Glutamatergic neuron (in vitro differentiated cells): ENCODE results near the gene TEX44. TPM values are rescaled to one million over a fixed set of nuclear protein-coding genes. Genes with fewer than 3 reads are reported as not detected.

Source experiments
- DNase-seq: peaks from one replicate; pipeline ENCODE4 v3.0.0; 2022
- H3K27ac Mint-ChIP-seq: one replicate; pipeline ENCODE4 v1.8.0; 2020; ENCODE audit warnings: mild to moderate bottlenecking, mixed read lengths, inconsistent platforms; ENCODE audit not compliant: unreplicated experiment
- H3K27me3 Mint-ChIP-seq: one replicate; pipeline ENCODE4 v1.8.0; 2020; ENCODE audit warnings: mild to moderate bottlenecking, moderate library complexity, mixed read lengths, inconsistent platforms; ENCODE audit not compliant: unreplicated experiment
- H3K36me3 Mint-ChIP-seq: one replicate; pipeline ENCODE4 v1.8.0; 2020; ENCODE audit warnings: mild to moderate bottlenecking, mixed read lengths, inconsistent platforms; ENCODE audit not compliant: unreplicated experiment
- H3K4me1 Mint-ChIP-seq: one replicate; pipeline ENCODE4 v1.8.0; 2020; ENCODE audit warnings: mild to moderate bottlenecking, low read depth, mixed read lengths, inconsistent platforms; ENCODE audit not compliant: unreplicated experiment
- H3K4me3 Mint-ChIP-seq: one replicate; pipeline ENCODE4 v1.8.0; 2020; ENCODE audit warnings: mild to moderate bottlenecking, mixed read lengths, inconsistent platforms; ENCODE audit not compliant: unreplicated experiment
- H3K9me3 Mint-ChIP-seq: one replicate; pipeline ENCODE4 v1.8.0; 2020; ENCODE audit warnings: mild to moderate bottlenecking, moderate library complexity, mixed read lengths, inconsistent platforms; ENCODE audit not compliant: unreplicated experiment
- total RNA-seq: library from RNA; stranded (reverse); fragmentation: NEBNext Ultra II Directional; extraction: Animal tissue kit (Norgen Biotek cat#: 25700); gene quantifications from one replicate; pipeline ENCODE4 v1.2.1, GENCODE V29; 2021; ENCODE audit not compliant: unreplicated experiment
- TF ChIP-seq, protein P1 (sequence below): fragments of 200-600 bp; sonication (generic); IDR thresholded peaks from one replicate; pipeline ENCODE4 v1.5.0; 2021; ENCODE audit not compliant: partially characterized antibody, unreplicated experiment

The TEX44 gene
- total RNA-seq, 1 donor from 2014 or later = not detected

DNA sequence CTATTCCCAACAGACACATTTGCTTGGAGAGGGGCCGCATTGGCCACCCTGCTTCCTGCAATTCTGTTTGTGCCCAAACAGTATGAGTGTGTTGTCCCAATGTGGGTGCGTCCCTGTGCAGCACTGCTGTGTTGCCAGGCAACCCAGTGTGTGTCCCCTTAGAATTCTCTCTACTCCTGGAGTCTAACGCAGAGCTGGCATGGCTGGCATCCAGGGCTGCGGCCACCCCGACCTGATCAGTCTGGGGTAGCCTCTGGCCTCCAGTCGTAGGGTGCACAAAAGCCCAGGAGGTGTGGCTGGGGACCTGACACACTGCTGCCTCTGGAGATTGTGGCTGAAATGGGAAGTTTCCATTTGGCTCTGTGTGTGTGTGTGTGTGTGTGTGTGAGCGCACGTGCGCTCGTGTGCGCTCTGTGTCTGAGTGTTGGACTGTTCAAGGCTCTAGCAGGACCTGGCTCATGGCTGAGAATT is 48.0 kb downstream of the TEX44 start:
- no peak overlapping the region for H3K4me3 Mint-ChIP-seq
- TF ChIP-seq, protein P1, sequence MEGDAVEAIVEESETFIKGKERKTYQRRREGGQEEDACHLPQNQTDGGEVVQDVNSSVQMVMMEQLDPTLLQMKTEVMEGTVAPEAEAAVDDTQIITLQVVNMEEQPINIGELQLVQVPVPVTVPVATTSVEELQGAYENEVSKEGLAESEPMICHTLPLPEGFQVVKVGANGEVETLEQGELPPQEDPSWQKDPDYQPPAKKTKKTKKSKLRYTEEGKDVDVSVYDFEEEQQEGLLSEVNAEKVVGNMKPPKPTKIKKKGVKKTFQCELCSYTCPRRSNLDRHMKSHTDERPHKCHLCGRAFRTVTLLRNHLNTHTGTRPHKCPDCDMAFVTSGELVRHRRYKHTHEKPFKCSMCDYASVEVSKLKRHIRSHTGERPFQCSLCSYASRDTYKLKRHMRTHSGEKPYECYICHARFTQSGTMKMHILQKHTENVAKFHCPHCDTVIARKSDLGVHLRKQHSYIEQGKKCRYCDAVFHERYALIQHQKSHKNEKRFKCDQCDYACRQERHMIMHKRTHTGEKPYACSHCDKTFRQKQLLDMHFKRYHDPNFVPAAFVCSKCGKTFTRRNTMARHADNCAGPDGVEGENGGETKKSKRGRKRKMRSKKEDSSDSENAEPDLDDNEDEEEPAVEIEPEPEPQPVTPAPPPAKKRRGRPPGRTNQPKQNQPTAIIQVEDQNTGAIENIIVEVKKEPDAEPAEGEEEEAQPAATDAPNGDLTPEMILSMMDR = no peak
- no peak overlapping the region for H3K27ac Mint-ChIP-seq
- DNase-seq = no peak
- peaks cover 4% of the 10 kb centered on the region for H3K27me3 Mint-ChIP-seq
- no peaks in the 10 kb centered on the region for H3K36me3 Mint-ChIP-seq
- H3K4me1 Mint-ChIP-seq = peaks cover 9% of the 10 kb centered on the region
- H3K9me3 Mint-ChIP-seq = peaks cover 2% of the 10 kb centered on the region

DNA sequence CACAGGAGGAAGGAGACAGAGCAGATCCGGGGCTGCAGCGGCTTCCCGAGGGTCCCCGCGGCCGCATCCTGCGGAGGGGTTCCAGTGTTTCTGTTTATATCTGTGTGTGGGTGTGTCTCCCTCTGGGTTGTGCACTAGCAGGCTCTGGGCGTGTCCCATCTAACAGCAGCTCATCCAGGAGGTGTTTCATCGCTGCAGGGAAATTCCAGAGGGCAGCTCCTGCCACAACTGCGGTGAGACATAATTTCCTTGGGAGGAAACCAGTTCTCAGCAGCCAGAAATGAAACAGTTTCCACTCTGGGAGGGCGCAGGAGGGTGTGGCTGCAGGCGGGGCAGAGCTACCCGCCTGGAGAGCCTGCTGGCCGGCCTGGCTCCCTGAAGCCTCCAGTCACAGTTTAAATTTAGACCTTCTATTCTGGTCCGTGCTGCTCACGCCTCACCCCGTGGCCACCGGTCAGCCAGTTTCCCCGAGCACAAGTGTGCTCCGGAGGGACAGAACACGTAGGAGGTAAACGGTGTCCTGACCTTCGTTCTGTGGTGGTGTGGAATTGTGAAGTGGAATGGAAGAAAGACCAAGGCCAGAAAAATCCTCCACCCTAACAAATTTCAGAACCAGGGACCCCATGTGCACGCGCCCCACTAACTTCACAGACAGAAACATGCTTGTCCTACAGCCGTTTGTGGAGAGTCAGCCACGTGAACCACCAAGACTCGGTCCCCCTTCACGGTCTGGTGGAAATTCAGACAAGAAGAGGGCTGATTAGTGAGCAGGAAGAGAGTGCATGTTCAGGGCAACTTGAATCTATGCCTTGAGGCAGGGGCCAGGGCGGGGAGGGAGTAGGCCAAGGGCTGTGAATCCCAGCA is 50.2 kb downstream of the TEX44 start:
- TF ChIP-seq, protein P1 = no peak
- Mint-ChIP-seq H3K4me1 (peaks cover 7% of the 10 kb centered on the region), H3K4me3 (peak overlapping the region; percentile 69), H3K27ac (peak overlapping the region; percentile 78), H3K9me3 (peaks cover 2% of the 10 kb centered on the region), H3K36me3 (no peaks in the 10 kb centered on the region), H3K27me3 (peaks cover 4% of the 10 kb centered on the region)
- no peak for DNase-seq

DNA sequence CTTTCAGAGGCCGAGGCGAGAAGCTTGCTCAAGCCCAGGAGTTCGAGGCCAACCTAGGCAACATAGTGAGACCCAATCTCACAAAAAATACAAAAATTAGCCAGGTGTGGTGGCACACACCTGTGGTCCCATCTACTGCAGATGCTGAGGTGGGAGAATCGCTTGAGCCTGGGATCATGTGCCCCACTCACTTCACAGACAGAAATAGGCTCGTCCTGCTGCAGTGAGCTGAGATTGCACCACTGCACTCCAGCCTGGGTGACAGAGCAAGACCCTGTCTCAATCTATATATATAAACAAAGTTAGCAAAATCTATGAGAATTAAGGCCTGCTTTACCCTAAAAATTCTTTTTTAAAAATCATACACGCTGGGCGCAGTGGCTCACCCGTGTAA is 50.8 kb downstream of the TEX44 start:
- Mint-ChIP-seq H3K4me3 (no peak overlapping the region), H3K36me3 (no peaks in the 10 kb centered on the region), H3K4me1 (peaks cover 7% of the 10 kb centered on the region), H3K27me3 (peaks cover 4% of the 10 kb centered on the region), H3K27ac (no peak overlapping the region), H3K9me3 (peaks cover 2% of the 10 kb centered on the region)
- DNase-seq = no peak
- TF ChIP-seq, protein P1 = no peak

Other genes starting within 250 kb of the TEX44 start
- gene B3GNT7, start 197.2 kb upstream of the TEX44 start, total RNA-seq = 0.27 TPM
- 320 TPM for gene NCL, start 128.4 kb upstream of the TEX44 start, total RNA-seq
- gene NMUR1, start 62.4 kb upstream of the TEX44 start, total RNA-seq = 0.32 TPM
- 948 TPM for gene PTMA, start 115.7 kb downstream of the TEX44 start, total RNA-seq
- gene PDE6D, start 188.4 kb downstream of the TEX44 start, total RNA-seq = 47.1 TPM
- 53.2 TPM for gene COPS7B, start 193.6 kb downstream of the TEX44 start, total RNA-seq